Mesenchymal stem cell (in vitro differentiated cells and primary cell): Measurements from ENCODE around the gene KIF22.

Experiments used
- DNase-seq: peaks from one replicate; pipeline ENCODE4 v3.0.0-alpha.2; 2013
- H2AFZ ChIP-seq: one replicate; pipeline ENCODE4 v1.6.1; 2013; ENCODE audit warnings: low read depth, mild to moderate bottlenecking, control low read depth, inconsistent platforms, low read length, moderate library complexity
- H2AK5ac ChIP-seq: 2 replicates; pipeline ENCODE4 v1.6.1; 2013; ENCODE audit warnings: low read length, moderate library complexity, mild to moderate bottlenecking, inconsistent platforms; ENCODE audit not compliant: severe bottlenecking
- H2BK120ac ChIP-seq: one replicate; pipeline ENCODE4 v1.6.1; 2013; ENCODE audit warnings: low read depth, mild to moderate bottlenecking, inconsistent platforms, low read length, moderate library complexity
- H2BK12ac ChIP-seq, 2 experiments: one replicate each; pipeline ENCODE4 v1.6.1; 2013; ENCODE audit warnings: inconsistent platforms in 2 of 2, low read length in 2 of 2, mild to moderate bottlenecking in 2 of 2, moderate library complexity in 2 of 2, control low read depth in 1 of 2
- H2BK15ac ChIP-seq: one replicate; pipeline ENCODE4 v1.6.1; 2013; ENCODE audit warnings: mild to moderate bottlenecking, low read depth, inconsistent platforms; ENCODE audit not compliant: poor library complexity, severe bottlenecking
- H2BK5ac ChIP-seq: 2 replicates; pipeline ENCODE4 v1.6.1; 2013; ENCODE audit warnings: low read depth, mild to moderate bottlenecking, low read length, control low read depth, inconsistent platforms; ENCODE audit not compliant: poor library complexity, severe bottlenecking
- H3K14ac ChIP-seq, 2 experiments: one replicate each; pipeline ENCODE4 v1.6.1; 2013; ENCODE audit warnings: inconsistent platforms in 2 of 2, low read length in 2 of 2, control low read depth in 1 of 2, mild to moderate bottlenecking in 1 of 2, moderate library complexity in 1 of 2
- H3K18ac ChIP-seq, 2 experiments: one replicate each; pipeline ENCODE4 v1.6.1; 2013; ENCODE audit warnings: inconsistent platforms in 2 of 2, low read length in 2 of 2, control low read depth in 1 of 2, low read depth in 1 of 2, mild to moderate bottlenecking in 1 of 2
- H3K23ac ChIP-seq, 2 experiments: one replicate each; pipeline ENCODE4 v1.6.1; 2013; ENCODE audit warnings: inconsistent platforms in 2 of 2, low read length in 2 of 2, mild to moderate bottlenecking in 2 of 2, moderate library complexity in 2 of 2, control low read depth in 1 of 2
- H3K27ac ChIP-seq: 2 replicates; pipeline ENCODE4 v1.5.1; 2013; ENCODE audit warnings: mild to moderate bottlenecking, moderate library complexity, low read length, control low read depth, inconsistent platforms; ENCODE audit not compliant: poor library complexity, severe bottlenecking
- H3K27me3 ChIP-seq, 2 experiments: 2 replicates each; pipeline versions ENCODE4 v1.6.1 to v1.7.0; 2013; ENCODE audit warnings: low read length in 2 of 2, mild to moderate bottlenecking in 2 of 2, moderate library complexity in 2 of 2, control low read depth in 1 of 2, inconsistent platforms in 1 of 2; ENCODE audit not compliant: control insufficient read depth in 1 of 2, insufficient read depth in 1 of 2
- H3K36me3 ChIP-seq, 2 experiments: 2 replicates each; pipeline versions ENCODE4 v1.6.1 to v1.7.0; 2013; ENCODE audit warnings: low read length in 2 of 2, control low read depth in 1 of 2, inconsistent platforms in 1 of 2, low read depth in 1 of 2, mild to moderate bottlenecking in 1 of 2; ENCODE audit not compliant: insufficient read depth in 2 of 2, control insufficient read depth in 1 of 2
- H3K4ac ChIP-seq, 2 experiments: one replicate each; pipeline ENCODE4 v1.6.1; 2013; ENCODE audit warnings: inconsistent platforms in 2 of 2, low read length in 2 of 2, mild to moderate bottlenecking in 2 of 2, moderate library complexity in 2 of 2, control low read depth in 1 of 2, low read depth in 1 of 2
- H3K4me1 ChIP-seq: 2 replicates; pipeline ENCODE4 v1.6.1; 2013; ENCODE audit warnings: low read depth, low read length, control low read depth; ENCODE audit not compliant: control insufficient read depth, insufficient read depth
- H3K4me2 ChIP-seq: 2 replicates; pipeline ENCODE4 v1.6.1; 2013; ENCODE audit warnings: low read length, mild to moderate bottlenecking, inconsistent platforms; ENCODE audit not compliant: poor library complexity, severe bottlenecking
- H3K4me3 ChIP-seq, 2 experiments: 2 replicates each; pipeline versions ENCODE4 v1.5.1 to v1.7.0; 2013; ENCODE audit warnings: low read length in 2 of 2, mild to moderate bottlenecking in 2 of 2, control low read depth in 1 of 2, low read depth in 1 of 2; ENCODE audit not compliant: insufficient read depth in 1 of 2
- H3K79me1 ChIP-seq: replicated peaks from 2 replicates; pipeline ENCODE4 v1.6.1; 2013; ENCODE audit warnings: mild to moderate bottlenecking, control low read depth, low read length, inconsistent platforms; ENCODE audit not compliant: poor library complexity, severe bottlenecking
- H3K9ac ChIP-seq: 2 replicates; pipeline ENCODE4 v1.7.0; 2013; ENCODE audit warnings: mild to moderate bottlenecking, low read length, moderate library complexity
- H3K9me3 ChIP-seq: 2 replicates; pipeline ENCODE4 v1.7.0; 2013; ENCODE audit warnings: mild to moderate bottlenecking, low read length; ENCODE audit not compliant: control insufficient read depth
- H4K8ac ChIP-seq: one replicate; pipeline ENCODE4 v1.6.1; 2013; ENCODE audit warnings: inconsistent platforms, mild to moderate bottlenecking, low read length, moderate library complexity
- H4K91ac ChIP-seq: one replicate; pipeline ENCODE4 v1.6.1; 2013; ENCODE audit warnings: mild to moderate bottlenecking, low read length, inconsistent platforms
- WGBS: methylation state at CpG from one replicate; pipeline ENCODE4 v1.1.7; 2013; ENCODE audit warnings: mixed read lengths; 5-methylcytosine and 5-hydroxymethylcytosine counted together

The KIF22 gene

GRCh38 chr16:29811170-29811895 lies 20.8 kb downstream of the KIF22 start:
- Histone ChIP-seq H3K9me3 (no peaks in the 10 kb centered on the region), H3K36me3 (peaks cover 16 to 33% of the 10 kb centered on the region in 2 experiments), H4K91ac (peak overlapping the region; percentile 76), H2BK120ac (peak overlapping the region; percentile 35), H2BK5ac (no peak overlapping the region), H3K27ac (peak overlapping the region; percentile 86), H3K27me3 (no peaks in the 10 kb centered on the region), H3K4ac (peak overlapping the region; percentile 50 to 75), H2BK12ac (peak overlapping the region; percentile 23 to 78), H2AK5ac (no peak overlapping the region), H2BK15ac (peak overlapping the region; percentile 17), H3K9ac (peak overlapping the region; percentile 87), H4K8ac (peak overlapping the region; percentile 72), H3K18ac (peak overlapping the region; percentile 2 to 69), H3K4me1 (peaks cover 62% of the 10 kb centered on the region), H3K23ac (peak overlapping the region in 1 of 2 experiments; percentile 11), H3K4me3 (peak overlapping the region; percentile 59 to 90), H3K4me2 (peak overlapping the region; percentile 96), H2AFZ (peak overlapping the region; percentile 72), H3K79me1 (peaks cover 10% of the 10 kb centered on the region), H3K14ac (peak overlapping the region in 1 of 2 experiments; percentile 45)
- DNase-seq = peak; percentile 99
- 1% methylated on average over 23 of the region's 31 CpGs for WGBS

- H3K9me3 ChIP-seq = no peaks in the 10 kb centered on the region
- peak within 1 kb of the TSS; percentile 86 for H3K27ac ChIP-seq
- no peaks in the 10 kb centered on the region for H3K27me3 ChIP-seq
- peak within 1 kb of the TSS; percentile 59 to 90 for H3K4me3 ChIP-seq
- H2AFZ ChIP-seq = peak within 1 kb of the TSS; percentile 73
- H3K23ac ChIP-seq = peak within 1 kb of the TSS in 1 of 2 experiments; percentile 46
- peaks cover 10% of the 10 kb centered on the region for H3K79me1 ChIP-seq
- H2BK120ac ChIP-seq = peak within 1 kb of the TSS; percentile 35
- peak within 1 kb of the TSS; percentile 79 to 83 for H2BK12ac ChIP-seq
- peak within 1 kb of the TSS; percentile 88 for H2BK15ac ChIP-seq
- peak within 1 kb of the TSS; percentile 50 to 79 for H3K4ac ChIP-seq
- peak; percentile 74 for DNase-seq
- H3K36me3 ChIP-seq = peaks cover 16 to 33% of the 10 kb centered on the region in 2 experiments
- H2AK5ac ChIP-seq = peak within 1 kb of the TSS; percentile 50
- WGBS = 1% methylated on average over 45 of the region's 69 CpGs
- H4K8ac ChIP-seq = peak within 1 kb of the TSS; percentile 72
- peak within 1 kb of the TSS; percentile 40 to 95 for H3K18ac ChIP-seq
- H4K91ac ChIP-seq = peak within 1 kb of the TSS; percentile 76
- peak within 1 kb of the TSS; percentile 87 for H3K9ac ChIP-seq
- peak within 1 kb of the TSS in 1 of 2 experiments; percentile 75 for H3K14ac ChIP-seq
- H2BK5ac ChIP-seq = no peak within 1 kb of the TSS
- peak within 1 kb of the TSS; percentile 96 for H3K4me2 ChIP-seq
- H3K4me1 ChIP-seq = peaks cover 64% of the 10 kb centered on the region
These were observed 21.5 kb downstream of the KIF22 start, which contains the start of gene PRRT2 for GRCh38 chr16:29811896-29812665. Gene PRRT2, plus strand, starts transcription at chr16:29812193. Its CDS starts 862 bp downstream, at chr16:29813055.

- Histone ChIP-seq H3K4me1 (peaks cover 58% of the 10 kb centered on the region), H3K4me2 (peak overlapping the region; percentile 96), H2AK5ac (peak overlapping the region; percentile 50), H3K4ac (peak overlapping the region in 1 of 2 experiments; percentile 17), H3K14ac (no peak overlapping the region), H2AFZ (no peak overlapping the region), H3K18ac (peak overlapping the region; percentile 40 to 95), H2BK15ac (peak overlapping the region; percentile 88), H3K27ac (no peak overlapping the region), H2BK5ac (no peak overlapping the region), H3K4me3 (peak overlapping the region in 1 of 2 experiments; percentile 90), H3K27me3 (no peaks in the 10 kb centered on the region), H3K9ac (peak overlapping the region; percentile 87), H4K8ac (peak overlapping the region; percentile 12), H3K9me3 (no peaks in the 10 kb centered on the region), H4K91ac (no peak overlapping the region), H3K79me1 (peaks cover 10% of the 10 kb centered on the region), H3K23ac (peak overlapping the region in 1 of 2 experiments; percentile 46), H2BK120ac (no peak overlapping the region), H2BK12ac (peak overlapping the region; percentile 79 to 83), H3K36me3 (peaks cover 19 to 27% of the 10 kb centered on the region in 2 experiments)
- DNase-seq = no peak
- WGBS = 83% methylated on average over 6 of the region's 9 CpGs
These were observed 22.4 kb downstream of the KIF22 start for GRCh38 chr16:29812754-29813643.
